Prostate gland (tissue), 2 donors: ENCODE measurements around the gene OLFM2.

Experiments
- CTCF ChIP-seq, 4 experiments: fragments of 200-600 bp in 2 of 4; fragments of 450-650 bp in 2 of 4; sonication (generic) in 2 of 4; IDR thresholded peaks; 1 replicate in 3 of 4; 2 replicates in 1 of 4; pipeline ENCODE4 v1.5.1; 2016 to 2019; ENCODE audit warnings: antibody characterized with exemption in 4 of 4, mild to moderate bottlenecking in 2 of 4, moderate library complexity in 2 of 4
- POLR2A ChIP-seq: fragments of 450-650 bp; IDR thresholded peaks from one replicate; pipeline ENCODE4 v1.6.1; 2016; ENCODE audit warnings: antibody characterized with exemption, mild to moderate bottlenecking

DNA sequence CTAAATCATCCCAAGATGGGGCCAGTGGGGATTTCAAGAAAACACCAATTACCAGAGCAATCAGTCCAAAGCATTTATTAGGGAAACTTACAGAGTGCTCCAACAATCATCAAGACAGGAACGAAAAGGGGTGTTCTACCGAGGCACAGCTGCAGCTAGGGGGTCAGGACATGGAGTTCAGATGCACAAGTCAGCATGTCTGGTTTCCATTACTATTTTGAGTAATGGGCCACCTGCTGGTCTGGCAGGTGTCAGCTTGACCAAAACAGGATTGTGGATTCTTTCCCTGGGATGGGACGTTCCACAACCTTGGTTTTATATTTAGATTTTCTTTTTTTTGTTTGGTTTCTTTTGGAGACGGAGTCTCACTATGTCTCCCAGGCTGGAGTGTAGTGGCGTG lies 112.5 kb downstream of the OLFM2 start:
- no peak for TF ChIP-seq CTCF (IDR thresholded peaks at IDR 0.05)
- TF ChIP-seq POLR2A, result no peak
